GM12864 (cell line): ENCODE measurements around the gene OPN3.

Source experiments
- DNase-seq: peaks from one replicate; pipeline ENCODE4 v3.0.0-alpha.2; 2011; ENCODE audit warnings: low read depth
- H3K4me3 ChIP-seq: 2 replicates; pipeline ENCODE4 v1.5.1; 2011; ENCODE audit warnings: mild to moderate bottlenecking, low read depth, low read length, control low read depth
- CTCF ChIP-seq: IDR thresholded peaks from 2 replicates; pipeline ENCODE4 v1.5.1; 2011; ENCODE audit warnings: low read depth, mild to moderate bottlenecking, moderate library complexity, low read length, control low read depth, inconsistent platforms; ENCODE audit errors: missing control alignments

The OPN3 gene

GRCh38 chr1:241605146-241605805 is 34.9 kb downstream of the OPN3 start:
- no peak overlapping the region for H3K4me3 ChIP-seq
- no peak for DNase-seq
- peak; percentile 20 for TF ChIP-seq CTCF

- DNase-seq: no peak
- no peak overlapping the region for H3K4me3 ChIP-seq
- no peak for TF ChIP-seq CTCF
Observed at GRCh38 chr1:241603731-241604245, 36.4 kb downstream of the OPN3 start.

- TF ChIP-seq CTCF: no peak
- peak; percentile 39 for DNase-seq
Observed at GRCh38 chr1:241600496-241600901, 39.7 kb downstream of the OPN3 start.

GRCh38 chr1:241598249-241598648 is 41.9 kb downstream of the OPN3 start:
- no peak for TF ChIP-seq CTCF
- H3K4me3 ChIP-seq: no peak overlapping the region
- no peak for DNase-seq

More at GRCh38 chr1:241600496-241600901, 39.7 kb downstream of the OPN3 start:
- no peak overlapping the region for H3K4me3 ChIP-seq

GRCh38 chr1:241596633-241597032 is 43.5 kb downstream of the OPN3 start:
- no peak for DNase-seq
- H3K4me3 ChIP-seq: no peak overlapping the region
- TF ChIP-seq CTCF: no peak

GRCh38 chr1:241593186-241593585 is 47.0 kb downstream of the OPN3 start:
- TF ChIP-seq CTCF: no peak
- H3K4me3 ChIP-seq: no peak overlapping the region
- no peak for DNase-seq
